GM21529 (cell line): ENCODE data around the gene MAPK11.

ENCODE experiments used
- ATAC-seq: cut with Tn5 transposase; IDR thresholded peaks from one replicate; pipeline ENCODE4 v1.9.1; 2021; ENCODE audit not compliant: unreplicated experiment

The MAPK11 gene

DNA sequence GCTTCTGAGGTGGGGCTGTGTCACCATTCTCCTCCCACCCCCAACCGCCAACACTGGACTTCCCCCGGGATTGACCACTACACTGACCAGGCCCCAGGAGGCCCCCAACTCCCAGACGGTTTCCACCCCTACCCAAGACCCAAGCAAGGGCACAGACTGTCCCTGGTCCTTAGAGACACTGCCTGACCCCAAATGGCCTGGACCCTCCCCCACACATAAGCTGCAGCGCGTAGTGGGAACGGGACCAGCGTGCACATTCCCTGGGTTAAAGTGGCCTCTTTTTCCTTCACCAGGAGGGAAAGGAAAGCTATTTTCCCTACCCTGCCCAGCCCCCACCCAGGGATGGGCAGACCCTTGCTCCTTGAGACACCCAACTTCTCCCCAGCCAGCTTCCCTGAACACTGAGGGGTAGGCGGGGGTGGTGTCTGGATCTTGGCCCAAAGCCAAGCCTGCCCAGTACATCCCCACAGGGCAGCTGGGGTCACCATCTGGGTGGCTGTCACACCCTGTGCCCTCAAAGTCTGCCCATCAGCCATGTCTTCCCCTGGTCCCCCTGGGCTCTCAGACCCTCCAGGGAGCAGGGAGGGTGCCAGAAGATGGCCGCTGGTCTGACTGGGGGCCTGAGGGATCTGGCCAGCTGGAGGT is 7.1 kb downstream of the MAPK11 start:
- no peak for ATAC-seq

DNA sequence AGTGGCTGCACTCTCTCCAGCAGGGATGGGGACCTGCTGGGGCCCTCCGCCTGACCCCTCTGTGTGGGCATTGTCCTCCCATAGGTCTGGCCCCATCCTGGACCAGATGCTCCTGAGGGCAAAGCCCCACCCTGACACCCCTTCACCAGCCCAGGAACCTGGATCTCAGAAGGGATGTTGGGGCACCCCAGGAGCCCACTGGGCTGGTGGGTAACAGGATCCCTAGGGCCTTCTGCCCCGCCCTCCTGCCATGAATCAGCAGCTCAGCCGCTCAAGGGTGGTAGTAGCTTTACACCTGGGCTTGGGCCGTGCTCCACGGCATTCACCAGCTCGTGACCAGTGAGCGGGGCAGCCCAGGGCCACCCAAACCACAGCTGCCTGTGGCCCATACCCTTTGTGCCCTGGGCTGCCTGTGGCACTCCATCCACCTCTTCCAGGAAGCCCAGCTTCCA is 7.7 kb downstream of the MAPK11 start:
- ATAC-seq = no peak

DNA sequence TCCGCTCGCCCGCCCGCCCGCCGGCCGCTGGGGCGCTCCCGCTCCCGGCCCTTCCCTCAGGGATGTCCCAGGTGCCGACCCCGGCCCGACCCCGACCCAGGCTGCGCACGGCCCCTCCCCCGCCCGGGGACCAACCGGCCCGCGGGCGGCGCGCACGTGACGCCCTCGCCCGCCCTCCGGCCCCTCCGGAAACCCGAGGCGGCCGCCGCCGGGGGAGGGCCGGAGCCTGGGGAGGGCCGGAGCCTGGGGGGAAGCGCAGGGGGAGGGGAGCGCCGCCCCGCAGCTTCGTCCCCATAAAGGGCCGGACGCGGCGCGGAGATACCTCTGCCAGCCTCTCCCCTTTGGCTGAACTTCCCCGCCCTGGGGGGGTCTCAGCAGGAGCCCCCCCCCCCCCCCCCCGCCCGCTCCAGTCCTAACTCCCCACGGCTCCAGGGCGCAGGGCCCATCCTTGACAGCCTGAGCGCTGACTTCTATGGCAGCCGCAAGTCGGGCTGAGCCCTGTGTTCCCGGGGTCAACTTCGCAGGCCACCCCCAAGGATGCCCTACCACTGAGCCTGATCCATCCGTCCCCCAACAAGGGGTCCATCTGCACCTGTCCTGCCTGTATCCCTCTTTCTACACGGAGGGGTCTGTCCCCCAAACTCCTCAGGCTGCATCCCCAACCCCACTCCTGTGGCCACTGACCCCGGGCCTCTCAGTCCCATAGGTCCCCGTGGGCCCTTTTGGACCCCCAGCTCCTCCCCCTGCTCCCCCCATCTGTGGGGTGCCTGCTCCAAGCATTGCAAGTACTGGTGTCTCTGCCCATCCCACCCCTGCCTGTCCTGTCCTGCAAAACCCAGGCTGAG is 8.3 kb downstream of the MAPK11 start, which contains the start of gene MAPK12:
MAPK12 (minus strand) TSS at position 69 of the 845 bp plus-strand sequence. CDS start 174 bp downstream, outside the sequence.
- ATAC-seq = peak; percentile 42

GRCh38 chr22:50260801-50261614 is 9.2 kb downstream of the MAPK11 start:
- peak; percentile 32 for ATAC-seq

DNA sequence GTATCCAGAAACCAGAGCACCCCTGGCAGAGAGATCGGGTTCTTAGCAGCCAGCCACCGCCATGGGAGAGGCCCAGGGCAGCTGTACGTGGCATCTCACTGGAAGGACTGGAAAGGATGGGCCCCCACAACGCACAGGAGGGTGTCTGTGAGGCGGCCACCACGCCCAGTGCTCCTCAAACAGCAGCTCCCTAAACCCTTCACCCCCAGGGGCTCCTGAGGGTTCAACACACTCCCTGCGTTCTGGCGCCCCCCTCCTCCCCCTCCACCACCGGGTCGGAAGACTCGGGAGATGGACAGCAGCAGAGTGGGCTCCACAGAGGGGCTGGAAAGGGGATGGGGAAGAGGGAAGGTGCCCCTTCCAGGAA is 9.8 kb downstream of the MAPK11 start:
- no peak for ATAC-seq

DNA sequence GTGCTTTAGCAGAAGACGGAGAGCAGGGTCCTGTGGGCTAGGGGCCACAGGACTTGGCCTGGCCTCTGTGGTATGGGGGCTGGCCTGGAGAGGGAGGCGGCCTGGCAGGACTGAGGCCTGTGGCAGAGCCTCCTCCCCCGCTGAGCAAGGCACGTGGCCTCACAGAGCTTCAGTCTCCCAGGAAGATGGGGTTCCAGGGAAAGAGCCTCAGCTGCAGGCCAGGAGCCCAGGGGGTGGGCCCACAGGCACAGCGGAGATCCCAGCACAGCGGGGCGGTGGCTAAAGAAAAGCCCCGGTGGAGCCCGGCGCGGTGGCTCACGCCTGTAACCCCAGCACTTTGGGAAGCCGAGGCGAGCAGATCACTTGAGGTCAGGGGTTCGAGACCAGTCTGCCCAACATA is 10.9 kb downstream of the MAPK11 start:
- ATAC-seq = no peak

GRCh38 chr22:50258361-50259292 is 11.6 kb downstream of the MAPK11 start:
- no peak for ATAC-seq

- ATAC-seq = no peak
These were observed 12.5 kb downstream of the MAPK11 start for GRCh38 chr22:50257451-50258360.

DNA sequence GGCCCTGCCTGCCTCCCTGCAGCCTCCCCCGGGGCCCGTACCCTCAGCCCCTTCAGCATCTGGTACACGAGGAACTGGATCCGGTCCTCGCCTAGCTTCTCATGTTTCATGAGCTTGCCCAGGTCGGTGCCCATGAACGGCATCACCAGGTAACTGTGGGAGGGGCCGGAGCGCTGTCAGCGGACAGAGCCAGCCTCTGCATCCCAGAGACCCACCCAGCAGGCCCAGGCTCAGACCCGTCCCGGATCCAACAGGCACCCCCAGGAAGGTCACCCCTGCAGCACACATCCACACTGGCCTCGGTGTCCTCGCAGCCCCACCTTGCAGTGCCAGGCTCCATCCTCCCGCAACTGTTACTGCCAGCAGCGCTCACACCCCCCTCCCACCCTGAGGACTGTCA is 13.1 kb downstream of the MAPK11 start:
- ATAC-seq = no peak

- ATAC-seq = no peak
These were observed 13.8 kb downstream of the MAPK11 start for GRCh38 chr22:50256258-50256862.

- no peak for ATAC-seq
These were observed 14.6 kb downstream of the MAPK11 start for GRCh38 chr22:50255607-50256006.

GRCh38 chr22:50255099-50255498 is 15.1 kb downstream of the MAPK11 start:
- ATAC-seq = no peak

DNA sequence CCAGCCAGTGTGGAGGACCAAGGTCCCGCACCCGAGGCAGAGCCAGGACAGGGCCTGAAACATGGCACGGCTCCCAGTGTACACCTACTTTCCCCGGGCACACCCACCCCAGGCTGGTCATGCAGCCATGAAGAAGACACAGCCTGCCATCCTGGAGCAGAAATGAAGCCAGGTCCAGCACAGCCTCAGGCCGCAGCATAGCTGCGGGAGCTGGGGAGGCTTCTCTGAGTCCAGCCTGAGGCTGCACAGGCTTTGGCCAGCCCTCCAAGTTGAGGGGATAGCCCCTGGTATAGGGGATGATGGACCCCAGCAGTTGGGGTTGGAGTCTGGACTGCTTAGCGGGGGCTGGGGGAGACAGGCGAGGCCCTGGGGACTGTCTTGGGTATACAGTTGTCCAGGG is 16.2 kb downstream of the MAPK11 start:
- no peak for ATAC-seq

DNA sequence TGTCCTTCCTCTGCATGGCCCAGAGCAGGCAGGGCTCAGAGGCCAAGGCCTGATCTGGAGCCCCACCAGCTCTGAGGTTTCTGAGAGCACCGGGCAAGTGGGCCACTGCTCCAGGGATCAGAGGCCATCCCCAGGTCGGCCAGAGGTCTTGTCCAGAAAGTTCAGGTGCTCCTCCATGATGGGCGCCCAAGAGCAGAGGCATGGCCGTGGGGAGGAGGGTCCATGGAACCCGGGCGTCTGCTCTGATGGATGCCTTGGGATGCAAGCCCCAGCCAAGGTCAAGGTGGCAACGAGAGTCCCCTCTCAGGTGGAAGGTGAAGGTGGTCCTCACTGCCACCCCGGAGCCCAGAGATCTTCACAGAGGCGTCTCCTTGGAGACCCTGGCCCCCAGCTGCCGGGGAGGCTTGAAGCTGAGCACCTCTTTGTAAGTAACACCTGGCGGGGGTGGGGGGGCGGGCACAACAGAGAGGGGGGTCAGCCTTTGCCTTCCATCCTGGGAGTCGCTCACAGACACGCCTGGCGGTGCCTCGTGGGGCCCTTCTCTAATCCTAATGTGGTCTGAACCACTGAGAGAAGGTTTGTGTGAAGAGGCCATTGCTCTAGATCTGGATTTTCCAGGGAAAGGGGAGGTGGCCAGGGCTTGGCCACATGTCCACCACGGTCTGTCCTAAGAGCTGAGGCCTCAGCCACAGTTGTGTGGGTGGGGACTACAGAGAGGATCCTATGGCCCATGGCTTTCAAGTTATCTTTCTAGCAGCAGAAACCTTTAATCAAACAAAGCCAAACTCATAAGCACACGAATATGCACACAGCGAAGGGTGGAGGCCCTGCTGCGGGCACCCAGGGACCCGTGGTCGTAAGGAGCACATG is 16.9 kb downstream of the MAPK11 start:
- ATAC-seq = no peak

GRCh38 chr22:50252082-50253045 is 17.8 kb downstream of the MAPK11 start:
- ATAC-seq = no peak

- ATAC-seq = no peak
These were observed 18.6 kb downstream of the MAPK11 start for GRCh38 chr22:50251477-50252081.
